ENCODE data around the gene IL11RA.

Gene IL11RA

DNA sequence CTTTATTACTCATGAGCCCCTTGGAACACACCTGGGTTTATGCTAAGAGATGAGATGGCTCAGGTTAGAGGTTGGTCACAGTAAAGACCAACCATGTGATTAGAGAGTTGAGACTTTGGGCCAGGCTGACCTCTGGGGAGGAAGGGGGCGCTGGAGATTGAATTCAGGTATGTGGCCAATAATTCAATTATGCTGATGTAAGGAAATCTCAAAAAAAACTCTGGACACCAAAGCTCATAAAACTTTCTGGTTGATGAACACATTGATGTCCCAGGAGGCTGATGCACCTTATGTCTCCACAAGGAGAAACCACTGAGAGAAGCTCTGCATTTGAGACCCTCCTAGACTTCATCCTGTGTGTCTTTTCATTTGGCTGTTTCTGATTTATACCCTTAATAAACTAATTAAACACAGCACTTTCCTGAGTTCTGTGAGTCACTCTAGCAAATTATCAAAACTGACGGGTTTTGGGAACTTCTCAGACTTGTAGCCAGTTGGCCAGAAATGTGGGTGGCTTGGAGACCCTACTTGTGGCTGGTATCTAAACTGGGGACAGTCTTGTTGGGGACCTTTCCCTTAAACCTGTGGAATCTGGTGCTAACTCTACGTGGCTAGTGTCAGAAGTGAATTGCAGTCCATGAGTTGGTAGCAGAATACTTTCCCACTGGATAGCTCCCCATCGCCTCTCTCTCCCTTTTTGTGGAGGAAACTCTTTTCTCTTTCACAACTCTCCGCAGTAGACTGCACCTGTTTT is 18.0 kb downstream of the IL11RA start:
- TF ChIP-seq, protein P1, sequence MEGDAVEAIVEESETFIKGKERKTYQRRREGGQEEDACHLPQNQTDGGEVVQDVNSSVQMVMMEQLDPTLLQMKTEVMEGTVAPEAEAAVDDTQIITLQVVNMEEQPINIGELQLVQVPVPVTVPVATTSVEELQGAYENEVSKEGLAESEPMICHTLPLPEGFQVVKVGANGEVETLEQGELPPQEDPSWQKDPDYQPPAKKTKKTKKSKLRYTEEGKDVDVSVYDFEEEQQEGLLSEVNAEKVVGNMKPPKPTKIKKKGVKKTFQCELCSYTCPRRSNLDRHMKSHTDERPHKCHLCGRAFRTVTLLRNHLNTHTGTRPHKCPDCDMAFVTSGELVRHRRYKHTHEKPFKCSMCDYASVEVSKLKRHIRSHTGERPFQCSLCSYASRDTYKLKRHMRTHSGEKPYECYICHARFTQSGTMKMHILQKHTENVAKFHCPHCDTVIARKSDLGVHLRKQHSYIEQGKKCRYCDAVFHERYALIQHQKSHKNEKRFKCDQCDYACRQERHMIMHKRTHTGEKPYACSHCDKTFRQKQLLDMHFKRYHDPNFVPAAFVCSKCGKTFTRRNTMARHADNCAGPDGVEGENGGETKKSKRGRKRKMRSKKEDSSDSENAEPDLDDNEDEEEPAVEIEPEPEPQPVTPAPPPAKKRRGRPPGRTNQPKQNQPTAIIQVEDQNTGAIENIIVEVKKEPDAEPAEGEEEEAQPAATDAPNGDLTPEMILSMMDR (IDR thresholded peaks at IDR 0.05; ENCODE audit: extremely low read depth, insufficient read depth, missing control alignments) = no peak
- no peak for DNase-seq (ENCODE audit: low spot score)
- in situ Hi-C loops (cut with MboI; ENCODE audit: low pct_unique_long_range_greater_than_20kb, low sequenced_read_pairs, unreplicated experiment) = no loop called here

DNA sequence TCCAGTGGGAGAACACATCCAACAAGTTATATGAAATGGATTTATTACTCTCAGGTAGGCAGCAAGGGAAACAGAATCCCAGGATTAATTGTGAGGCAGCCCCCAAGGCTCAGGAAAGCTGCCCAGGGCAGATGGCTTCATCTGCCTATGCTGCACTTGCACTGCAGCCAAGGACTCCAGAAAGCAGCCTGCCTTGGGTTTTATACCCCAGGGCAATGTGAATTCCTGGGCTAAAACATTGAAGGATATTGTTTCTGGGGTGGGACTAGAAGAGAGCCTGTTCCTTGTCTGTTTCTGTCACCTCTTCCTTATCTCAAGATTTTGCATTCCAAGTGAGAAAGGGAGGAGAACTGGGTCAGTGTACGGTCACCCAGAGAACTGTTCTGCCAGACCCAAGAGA is 19.3 kb downstream of the IL11RA start:
- in situ Hi-C loops (cut with MboI; ENCODE audit: low pct_unique_long_range_greater_than_20kb, low sequenced_read_pairs, unreplicated experiment) = no loop called here
- TF ChIP-seq, protein P1 (IDR thresholded peaks at IDR 0.05; ENCODE audit: extremely low read depth, insufficient read depth, missing control alignments) = no peak
- DNase-seq (ENCODE audit: low spot score) = no peak

DNA sequence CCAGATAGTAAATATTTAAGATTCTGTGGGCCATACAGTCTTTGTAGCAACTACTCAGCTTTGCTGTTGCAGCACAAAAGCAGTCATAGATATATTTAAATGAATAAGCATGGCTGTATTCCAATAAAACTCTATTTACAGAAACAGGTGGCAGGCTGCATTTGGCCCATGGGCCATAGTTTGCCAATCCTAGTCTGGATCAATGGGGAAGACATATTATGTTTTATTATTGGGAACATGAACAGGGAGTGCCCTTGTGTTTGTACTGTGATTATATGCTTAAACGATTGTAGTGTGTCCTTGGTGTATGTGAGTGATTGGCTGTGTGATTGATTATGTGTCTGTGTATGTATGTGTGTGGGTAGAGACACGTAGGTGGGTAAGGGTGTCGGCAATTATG is 22.5 kb downstream of the IL11RA start:
- in situ Hi-C loops (cut with MboI; ENCODE audit: low pct_unique_long_range_greater_than_20kb, low sequenced_read_pairs, unreplicated experiment) = no loop called here
- no peak for DNase-seq (ENCODE audit: low spot score)

DNA sequence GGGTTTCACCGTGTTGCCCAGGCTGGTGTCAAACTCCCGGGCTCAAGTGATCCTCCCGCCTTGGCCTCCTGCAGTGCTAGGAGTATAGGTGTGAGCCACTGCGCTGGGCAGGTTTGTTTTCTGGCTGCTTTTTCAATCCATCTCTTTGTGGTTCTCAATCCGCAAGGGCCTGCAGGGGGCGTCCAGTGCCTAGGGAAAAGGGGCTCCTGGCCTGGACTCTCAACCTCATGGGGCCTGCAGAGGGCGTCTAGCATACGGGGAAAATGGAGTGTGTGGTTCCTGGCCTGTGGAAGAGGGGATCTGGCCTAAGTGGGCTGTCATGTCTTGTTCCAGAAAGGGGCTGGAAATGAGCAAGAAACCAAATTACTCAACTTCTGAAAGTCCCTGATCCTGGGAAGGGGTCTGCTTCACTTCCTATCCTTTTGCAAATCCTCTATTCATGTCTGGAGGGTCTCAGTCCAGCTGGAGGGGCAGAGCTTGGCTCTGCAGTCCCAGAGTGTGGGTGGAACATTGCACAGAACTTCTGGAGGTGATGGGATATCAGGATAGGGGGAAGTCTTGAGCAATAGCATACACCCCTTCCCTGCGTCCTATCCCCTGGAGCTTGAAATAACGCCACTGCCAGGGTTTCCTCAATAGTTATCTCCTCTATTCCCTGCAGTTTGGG is 23.2 kb downstream of the IL11RA start:
- peak; percentile 75 for DNase-seq (ENCODE audit: low spot score)
- in situ Hi-C loops (cut with MboI; ENCODE audit: low pct_unique_long_range_greater_than_20kb, low sequenced_read_pairs, unreplicated experiment) = no loop called here
- TF ChIP-seq, protein P1 (IDR thresholded peaks at IDR 0.05; ENCODE audit: extremely low read depth, insufficient read depth, missing control alignments) = peak; percentile 85

More for the DNA sequence above, 22.5 kb downstream of the IL11RA start:
- TF ChIP-seq, protein P1 (IDR thresholded peaks at IDR 0.05; ENCODE audit: extremely low read depth, insufficient read depth, missing control alignments) = no peak

DNA sequence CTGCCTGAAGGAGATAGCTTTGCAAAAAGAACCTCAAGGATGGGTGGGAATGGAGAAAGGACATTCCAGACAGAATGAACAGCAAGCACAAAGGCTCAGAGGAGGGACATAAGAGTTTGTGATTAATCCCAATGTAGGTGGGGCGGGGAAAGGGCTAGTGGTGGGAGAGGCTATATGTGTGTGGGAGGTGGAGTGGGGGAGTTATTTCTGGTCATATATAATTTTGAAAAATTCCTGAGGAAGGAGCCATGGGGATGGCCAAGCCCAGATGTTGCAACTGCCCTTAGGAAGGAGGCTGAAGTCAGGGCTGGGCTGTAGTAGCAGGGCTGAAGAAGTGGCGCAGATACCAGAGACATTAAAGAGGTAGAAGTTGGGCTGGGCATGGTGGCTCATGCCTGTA is 23.9 kb downstream of the IL11RA start:
- in situ Hi-C loops (cut with MboI; ENCODE audit: low pct_unique_long_range_greater_than_20kb, low sequenced_read_pairs, unreplicated experiment) = no loop called here

DNA sequence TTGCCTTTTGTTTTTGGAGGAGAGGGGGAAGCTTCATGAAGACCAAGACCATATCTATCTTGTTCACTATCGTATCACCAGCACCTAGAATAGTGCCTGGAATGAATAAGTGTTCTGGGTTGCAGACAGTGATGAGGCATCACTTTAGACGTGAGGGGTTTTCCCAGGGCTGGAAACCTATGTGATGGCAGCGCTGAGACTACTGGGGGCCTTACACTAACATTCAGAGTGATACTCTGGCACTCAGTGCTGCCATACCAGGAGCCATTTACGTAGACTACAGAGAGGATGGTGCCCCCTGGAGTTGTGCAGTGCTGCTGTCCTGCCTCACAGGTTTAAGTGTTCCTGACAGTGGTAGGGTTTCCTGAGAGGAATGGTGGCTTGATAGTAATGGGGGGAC is 32.2 kb downstream of the IL11RA start:
- DNase-seq (ENCODE audit: low spot score) = no peak
- in situ Hi-C loops (cut with MboI; ENCODE audit: low pct_unique_long_range_greater_than_20kb, low sequenced_read_pairs, unreplicated experiment) = no loop called here
- TF ChIP-seq, protein P1 (IDR thresholded peaks at IDR 0.05; ENCODE audit: extremely low read depth, insufficient read depth, missing control alignments) = no peak

More for the DNA sequence above, 23.9 kb downstream of the IL11RA start:
- DNase-seq (ENCODE audit: low spot score) = no peak
- TF ChIP-seq, protein P1 (IDR thresholded peaks at IDR 0.05; ENCODE audit: extremely low read depth, insufficient read depth, missing control alignments) = no peak

Data from GM13977 (cell line).